GM19328 (cell line): ENCODE measurements around the gene GRK1.
"Not testable (repeated sequence)": the region's sequence is repeated elsewhere in the genome, so short reads cannot be mapped to it uniquely, and the experiment has no call there.

ENCODE experiments used
- ATAC-seq: cut with Tn5 transposase; IDR thresholded peaks from one replicate; pipeline ENCODE4 v1.9.1; 2021; ENCODE audit warnings: mild to moderate bottlenecking, moderate library complexity; ENCODE audit not compliant: unreplicated experiment

The GRK1 gene

GRCh38 chr13:113666951-113667701 is at the start of gene GRK1:
TSS of gene GRK1 (plus strand) at chr13:113667219. CDS start at chr13:113667387, 168 bp downstream.
- ATAC-seq: no peak

GRCh38 chr13:113617961-113618360 is 49.1 kb upstream of the GRK1 start:
- ATAC-seq: no peak

GRCh38 chr13:113618455-113618854 is 48.6 kb upstream of the GRK1 start:
- no peak for ATAC-seq

- ATAC-seq: no peak
Measured at GRCh38 chr13:113620036-113620796, 46.8 kb upstream of the GRK1 start.

- no peak for ATAC-seq
Measured at GRCh38 chr13:113621046-113621445, 46.0 kb upstream of the GRK1 start.

- not testable (repeated sequence) for ATAC-seq
Measured at GRCh38 chr13:113621498-113621897, 45.5 kb upstream of the GRK1 start.

- not testable (repeated sequence) for ATAC-seq
Measured at GRCh38 chr13:113621986-113622550, 45.0 kb upstream of the GRK1 start.

- no peak for ATAC-seq
Measured at GRCh38 chr13:113622791-113623490, 44.1 kb upstream of the GRK1 start.

- no peak for ATAC-seq
Measured at GRCh38 chr13:113623491-113624234, 43.4 kb upstream of the GRK1 start.

- ATAC-seq: no peak
Measured at GRCh38 chr13:113624235-113624587, 42.8 kb upstream of the GRK1 start.

GRCh38 chr13:113624640-113625304 is 42.2 kb upstream of the GRK1 start:
- ATAC-seq: not testable (repeated sequence)

- no peak for ATAC-seq
Measured at GRCh38 chr13:113625965-113626721, 40.9 kb upstream of the GRK1 start.

GRCh38 chr13:113627136-113627535 is 39.9 kb upstream of the GRK1 start:
- no peak for ATAC-seq

GRCh38 chr13:113628291-113629270 is 38.4 kb upstream of the GRK1 start:
- no peak for ATAC-seq

- no peak for ATAC-seq
Measured at GRCh38 chr13:113629866-113630265, 37.2 kb upstream of the GRK1 start.

- ATAC-seq: no peak
Measured at GRCh38 chr13:113630296-113630695, 36.7 kb upstream of the GRK1 start.

- no peak for ATAC-seq
Measured at GRCh38 chr13:113630804-113631203, 36.2 kb upstream of the GRK1 start.
